DOHH2 (cell line): ENCODE results near the gene SLC44A3.

Experiments
- EZH2phosphoT487 ChIP-seq: fragments of 200-600 bp; sonication (generic); IDR thresholded peaks from 2 replicates; pipeline ENCODE4 v1.6.1; 2017; ENCODE audit warnings: borderline replicate concordance, mild to moderate bottlenecking, antibody characterized with exemption, low read length, moderate library complexity, mixed read lengths
- TF ChIP-seq, protein P1 (sequence below): fragments of 200-600 bp; sonication (generic); IDR thresholded peaks from one replicate; pipeline ENCODE4 v1.5.1; 2014; ENCODE audit warnings: antibody characterized with exemption, mild to moderate bottlenecking, low read depth, low read length; ENCODE audit not compliant: poor library complexity, severe bottlenecking

DNA sequence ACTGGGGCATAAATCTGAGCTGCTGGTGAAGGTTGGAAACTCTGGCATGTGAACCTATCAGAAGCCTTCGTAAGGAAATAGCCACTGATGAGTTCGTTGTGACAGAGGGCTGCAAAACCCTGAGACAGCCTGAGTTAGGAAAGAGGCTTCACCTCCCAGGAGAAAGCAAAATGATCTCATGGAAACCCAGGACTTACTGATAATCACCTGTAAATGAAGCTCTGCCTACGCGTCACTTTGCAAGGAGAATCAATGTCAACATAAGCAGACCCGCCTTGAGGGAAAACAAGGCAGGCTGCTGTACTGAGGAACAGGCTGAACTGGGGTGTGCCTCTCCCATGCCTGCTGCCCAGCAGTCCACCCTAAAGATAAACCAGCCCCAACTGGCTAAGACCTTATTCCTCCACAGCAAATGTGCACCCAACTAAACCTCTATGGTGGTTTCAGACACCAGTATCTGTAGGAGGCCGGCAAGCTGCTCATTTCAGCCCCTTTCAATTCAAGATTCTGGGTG, 46.8 kb upstream of the SLC44A3 start:
- TF ChIP-seq, protein P1, sequence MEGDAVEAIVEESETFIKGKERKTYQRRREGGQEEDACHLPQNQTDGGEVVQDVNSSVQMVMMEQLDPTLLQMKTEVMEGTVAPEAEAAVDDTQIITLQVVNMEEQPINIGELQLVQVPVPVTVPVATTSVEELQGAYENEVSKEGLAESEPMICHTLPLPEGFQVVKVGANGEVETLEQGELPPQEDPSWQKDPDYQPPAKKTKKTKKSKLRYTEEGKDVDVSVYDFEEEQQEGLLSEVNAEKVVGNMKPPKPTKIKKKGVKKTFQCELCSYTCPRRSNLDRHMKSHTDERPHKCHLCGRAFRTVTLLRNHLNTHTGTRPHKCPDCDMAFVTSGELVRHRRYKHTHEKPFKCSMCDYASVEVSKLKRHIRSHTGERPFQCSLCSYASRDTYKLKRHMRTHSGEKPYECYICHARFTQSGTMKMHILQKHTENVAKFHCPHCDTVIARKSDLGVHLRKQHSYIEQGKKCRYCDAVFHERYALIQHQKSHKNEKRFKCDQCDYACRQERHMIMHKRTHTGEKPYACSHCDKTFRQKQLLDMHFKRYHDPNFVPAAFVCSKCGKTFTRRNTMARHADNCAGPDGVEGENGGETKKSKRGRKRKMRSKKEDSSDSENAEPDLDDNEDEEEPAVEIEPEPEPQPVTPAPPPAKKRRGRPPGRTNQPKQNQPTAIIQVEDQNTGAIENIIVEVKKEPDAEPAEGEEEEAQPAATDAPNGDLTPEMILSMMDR, result no peak
- TF ChIP-seq EZH2phosphoT487, result no peak
